Endothelial cell of umbilical vein (primary cell): ENCODE results near the gene LRRC8B. TPM values are rescaled to one million over a fixed set of nuclear protein-coding genes. Genes with fewer than 3 reads are reported as not detected.

Source experiments
- BruUV-seq: library from RNA; stranded (reverse); fragments of 400-500 nt; replicated peaks from 2 replicates; lab custom pipeline; 2021; lab: Mats Ljungman, UMichigan
- CTCF ChIA-PET: fragments of 300-600, 350-600 bp; sonication (Branson Sonifier 250); formaldehyde crosslinking; loops from one replicate; lab custom pipeline; 2021; ENCODE audit warnings: antibody characterized with exemption, inconsistent platforms; lab: Charles Lee
- POLR2A ChIA-PET: fragments of 300-600, 350-600 bp; sonication (Branson Sonifier 250); formaldehyde crosslinking; loops from one replicate; lab custom pipeline; 2021; ENCODE audit warnings: antibody characterized with exemption, inconsistent platforms; lab: Charles Lee
- DNase-seq: peaks from one replicate; pipeline ENCODE4 v3.0.0-alpha.2; 2011; ENCODE audit warnings: low read depth, low spot score
- FAIRE-seq: peaks from 2 replicates; lab custom pipeline; 2011; peaks lifted over from hg19 to GRCh38; lab: Jason Lieb, UNC
- H2AFZ ChIP-seq: 2 replicates; pipeline ENCODE4 v1.6.0; 2012; ENCODE audit warnings: low read depth, low read length, control low read depth, inconsistent platforms
- H3K27ac ChIP-seq: 2 replicates; pipeline ENCODE4 v1.5.1; 2011; ENCODE audit warnings: low read depth, mild to moderate bottlenecking, control low read depth, low read length, moderate library complexity; ENCODE audit not compliant: insufficient read depth
- H3K27me3 ChIP-seq, 2 experiments: 2 replicates each; pipeline versions ENCODE4 v1.6.0 to v1.6.1; 2011; ENCODE audit warnings: low read length in 2 of 2, mixed read lengths in 1 of 2; ENCODE audit not compliant: control insufficient read depth in 2 of 2, insufficient read depth in 2 of 2
- H3K36me3 ChIP-seq, 2 experiments: 2 replicates in 1 of 2; 3 replicates in 1 of 2; pipeline ENCODE4 v1.5.1; 2011; ENCODE audit warnings: low read length in 2 of 2, mild to moderate bottlenecking in 1 of 2, moderate library complexity in 1 of 2; ENCODE audit not compliant: control insufficient read depth in 2 of 2, insufficient read depth in 2 of 2; ENCODE audit errors: extremely low read depth in 1 of 2
- H3K4me1 ChIP-seq: 3 replicates; pipeline ENCODE4 v1.5.1; 2011; ENCODE audit warnings: mild to moderate bottlenecking, low read length; ENCODE audit not compliant: control insufficient read depth, insufficient read depth; ENCODE audit errors: extremely low read depth
- H3K4me2 ChIP-seq: 2 replicates; pipeline ENCODE4 v1.6.1; 2011; ENCODE audit warnings: low read length, control low read depth, mixed read lengths; ENCODE audit not compliant: insufficient read depth
- H3K4me3 ChIP-seq, 3 experiments: fragments of 200-600 bp in 1 of 3; sonication (generic), shearing (Covaris generic) in 1 of 3; replicated peaks in 1 of 3; 2 replicates each; pipeline ENCODE4 v1.5.1; 2011 to 2016; ENCODE audit warnings: control low read depth in 3 of 3, low read length in 3 of 3, mild to moderate bottlenecking in 2 of 3, inconsistent platforms in 1 of 3, low read depth in 1 of 3, moderate library complexity in 1 of 3; ENCODE audit not compliant: insufficient read depth in 1 of 3
- H3K79me2 ChIP-seq: 2 replicates; pipeline ENCODE4 v1.6.0; 2012; ENCODE audit warnings: low read length, inconsistent platforms; ENCODE audit not compliant: control insufficient read depth, insufficient read depth
- H3K9ac ChIP-seq: replicated peaks from 2 replicates; pipeline ENCODE3; 2011; ENCODE audit warnings: low read length, control low read depth; ENCODE audit not compliant: insufficient read depth; ENCODE audit errors: extremely low read depth
- H3K9me1 ChIP-seq: replicated peaks from 3 replicates; pipeline ENCODE4 v1.6.0; 2011; ENCODE audit warnings: mild to moderate bottlenecking, low read length; ENCODE audit not compliant: control insufficient read depth, insufficient read depth; ENCODE audit errors: extremely low read depth
- H3K9me3 ChIP-seq: replicated peaks from 2 replicates; pipeline ENCODE4 v1.5.1; 2012; ENCODE audit warnings: low read length, inconsistent platforms; ENCODE audit not compliant: control insufficient read depth, insufficient read depth
- H4K20me1 ChIP-seq: replicated peaks from 2 replicates; pipeline ENCODE3; 2011; ENCODE audit warnings: mild to moderate bottlenecking, low read length; ENCODE audit not compliant: control insufficient read depth, insufficient read depth; ENCODE audit errors: extremely low read depth
- CTCF ChIP-seq, 2 donors: IDR thresholded peaks; 1 replicate in 1 of 2; 2 replicates in 1 of 2; pipeline ENCODE4 v1.5.1; 2011; ENCODE audit warnings: low read length in 2 of 2, mild to moderate bottlenecking in 2 of 2, moderate library complexity in 2 of 2, control low read depth in 1 of 2, inconsistent platforms in 1 of 2, low read depth in 1 of 2; ENCODE audit not compliant: insufficient read depth in 1 of 2; ENCODE audit errors: extremely low read depth in 1 of 2
- EZH2 ChIP-seq: IDR thresholded peaks from 2 replicates; pipeline ENCODE4 v1.6.1; 2012; ENCODE audit warnings: borderline replicate concordance, low read depth, mild to moderate bottlenecking, moderate library complexity, low read length, inconsistent platforms; ENCODE audit not compliant: severe bottlenecking
- FOS ChIP-seq: IDR thresholded peaks from 2 replicates; pipeline ENCODE4 v1.6.1; 2011; ENCODE audit warnings: mild to moderate bottlenecking, low read length, moderate library complexity, borderline replicate concordance; ENCODE audit not compliant: insufficient read depth
- GATA2 ChIP-seq: IDR thresholded peaks from 2 replicates; pipeline ENCODE4 v1.7.0; 2011; ENCODE audit warnings: low read depth, mild to moderate bottlenecking, moderate library complexity, mixed read lengths, low read length; ENCODE audit not compliant: insufficient read length, insufficient read depth
- JUN ChIP-seq: IDR thresholded peaks from 2 replicates; pipeline ENCODE4 v1.6.1; 2011; ENCODE audit warnings: borderline replicate concordance, low read depth; ENCODE audit not compliant: insufficient read length, insufficient read depth
- MAX ChIP-seq: IDR thresholded peaks from 2 replicates; pipeline ENCODE4 v1.6.1; 2011; ENCODE audit not compliant: insufficient read depth, insufficient read length
- MYC ChIP-seq: IDR thresholded peaks from one replicate; pipeline ENCODE4 v1.6.1; 2011; ENCODE audit warnings: mild to moderate bottlenecking, low read depth, low read length
- POLR2A ChIP-seq: IDR thresholded peaks from 2 replicates; pipeline ENCODE4 v1.6.1; 2012; ENCODE audit warnings: low read depth, mild to moderate bottlenecking, control low read depth, low read length
- POLR2AphosphoS5 ChIP-seq: IDR thresholded peaks from 2 replicates; pipeline ENCODE4 v1.6.1; 2012; ENCODE audit warnings: low read depth, mild to moderate bottlenecking, control low read depth, low read length, moderate library complexity; ENCODE audit not compliant: insufficient read depth
- dilution Hi-C: fragments of 300-500 bp; cut with MboI; formaldehyde crosslinking; loops from one replicate; pipeline ENCODE4 v1.15.0; 2019; ENCODE audit warnings: low sequenced_read_pairs; ENCODE audit not compliant: extremely low pct_ligation_motif_present
- intact Hi-C: fragments of 100-400 bp; cut with micrococcal nuclease; formaldehyde crosslinking; loops from one replicate; pipeline ENCODE4 v1.10.0; 2022
- polyA plus RNA-seq, 4 experiments: library from polyadenylated mRNA; depleted of rRNA in 3 of 4; stranded (reverse) in 3 of 4; unstranded in 1 of 4; fragments of >200 nt; gene quantifications; 2 replicates each; pipeline versions ENCODE4 v1.2.1 to v1.2.3, GENCODE V29; 2011 to 2012; ENCODE audit warnings: missing spikeins in 1 of 4
- total RNA-seq: library from RNA; stranded (reverse); gene quantifications from 2 replicates; pipeline ENCODE4 v1.2.3, GENCODE V29; 2021

Gene LRRC8B
- total and polyA plus RNA-seq, 2 donors (not counting 3 experiments of a cell fraction or from before 2014, with no cell fraction given) = 15.2 to 15.8 TPM

GRCh38 chr1:89516055-89516454 lies 8.6 kb upstream of the LRRC8B start:
- dilution Hi-C loops = no loop called here
- Histone ChIP-seq H3K27ac (no peak overlapping the region), H3K4me1 (no peaks in the 10 kb centered on the region), H3K36me3 (no peaks in the 10 kb centered on the region), H3K4me3 (no peak overlapping the region), H3K9me3 (no peaks in the 10 kb centered on the region), H3K79me2 (no peaks in the 10 kb centered on the region), H3K4me2 (no peak overlapping the region), H4K20me1 (no peaks in the 10 kb centered on the region), H3K9ac (no peak overlapping the region), H2AFZ (no peak overlapping the region), H3K9me1 (no peaks in the 10 kb centered on the region), H3K27me3 (peaks cover 0 to 7% of the 10 kb centered on the region in 2 experiments)
- POLR2A ChIA-PET = no interaction called here
- TF ChIP-seq FOS (peak; percentile 55), POLR2AphosphoS5 (no peak)
- DNase-seq (no peak), FAIRE-seq (peak; percentile 44)
- no TSS peak for BruUV-seq
- CTCF ChIA-PET = interaction anchor here (1.2 to 1.9 kb wide), 3 partner anchors 30 to 247 kb away, joined by 3 to 5 read pairs (median 5); no protein-coding TSS in a partner anchor
- intact Hi-C loops = no loop called here

- Histone ChIP-seq H3K4me2 (no peak overlapping the region), H3K27me3 (peaks cover 0 to 5% of the 10 kb centered on the region in 2 experiments), H3K79me2 (no peaks in the 10 kb centered on the region), H3K27ac (no peak overlapping the region), H3K4me3 (no peak overlapping the region), H2AFZ (no peak overlapping the region), H3K9me3 (no peaks in the 10 kb centered on the region), H4K20me1 (no peaks in the 10 kb centered on the region), H3K9ac (no peak overlapping the region), H3K4me1 (no peaks in the 10 kb centered on the region), H3K9me1 (no peaks in the 10 kb centered on the region), H3K36me3 (no peaks in the 10 kb centered on the region)
- no peak for DNase-seq
- ChIA-PET CTCF (interaction anchor here (0.7 to 2.7 kb wide), 9 partner anchors 9 to 245 kb away, joined by 3 to 37 read pairs (median 6); no protein-coding TSS in a partner anchor), POLR2A (no interaction called here)
- dilution Hi-C loops = no loop called here
- intact Hi-C loops = no loop called here
- FAIRE-seq = no peak
- BruUV-seq = no TSS peak
- no peak for TF ChIP-seq MAX
- TF ChIP-seq CTCF (IDR thresholded peaks at IDR 0.05; ENCODE audit: extremely low read depth in 1 of 2, insufficient read depth in 1 of 2, low read depth in 1 of 2, low read length in 2 of 2) = no peak
- TF ChIP-seq FOS = no peak
- TF ChIP-seq MYC = no peak
- TF ChIP-seq POLR2A = no peak
- no peak for TF ChIP-seq EZH2
- no peak for TF ChIP-seq POLR2AphosphoS5
- no peak for TF ChIP-seq JUN
- TF ChIP-seq GATA2 = no peak
Measured at GRCh38 chr1:89518221-89518631, 6.4 kb upstream of the LRRC8B start.
